CD4-positive, alpha-beta T cell treated with Interleukin-21 for 1 hour (primary cell): ENCODE measurements around the gene SLC25A20.

Experiments used
- DNase-seq: peaks from one replicate; pipeline ENCODE4 v3.0.0-alpha.2; 2020

SLC25A20 gene

GRCh38 chr3:48897460-48898376 lies 964 bp downstream of the SLC25A20 start:
- DNase-seq, result peak; percentile 11

- DNase-seq, result no peak
Observed at GRCh38 chr3:48896936-48897335, 1.7 kb downstream of the SLC25A20 start.

DNA sequence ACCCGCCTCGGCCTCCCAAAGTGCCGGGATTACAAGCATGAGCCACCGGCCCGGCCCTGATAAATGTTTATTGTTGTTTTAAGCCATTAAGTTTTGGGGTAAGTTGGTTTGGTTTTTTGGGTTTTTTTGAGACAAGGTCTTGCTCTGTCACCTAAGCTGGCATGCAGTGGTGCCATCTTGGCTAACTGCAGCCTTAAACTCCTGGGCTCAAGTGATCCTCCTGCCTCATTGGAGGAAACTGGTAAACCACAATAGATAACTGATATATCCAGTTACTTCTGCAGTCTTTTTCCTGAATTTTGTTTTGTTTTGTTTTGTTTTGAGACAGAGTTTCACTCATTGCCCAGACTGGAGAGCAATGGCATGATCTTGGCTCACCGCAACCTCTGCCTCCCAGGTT lies 4.2 kb downstream of the SLC25A20 start:
- DNase-seq, result no peak

- no peak for DNase-seq
Observed at GRCh38 chr3:48891606-48892005, 7.1 kb downstream of the SLC25A20 start.

- no peak for DNase-seq
Observed at GRCh38 chr3:48885753-48886152, 12.9 kb downstream of the SLC25A20 start.

DNA sequence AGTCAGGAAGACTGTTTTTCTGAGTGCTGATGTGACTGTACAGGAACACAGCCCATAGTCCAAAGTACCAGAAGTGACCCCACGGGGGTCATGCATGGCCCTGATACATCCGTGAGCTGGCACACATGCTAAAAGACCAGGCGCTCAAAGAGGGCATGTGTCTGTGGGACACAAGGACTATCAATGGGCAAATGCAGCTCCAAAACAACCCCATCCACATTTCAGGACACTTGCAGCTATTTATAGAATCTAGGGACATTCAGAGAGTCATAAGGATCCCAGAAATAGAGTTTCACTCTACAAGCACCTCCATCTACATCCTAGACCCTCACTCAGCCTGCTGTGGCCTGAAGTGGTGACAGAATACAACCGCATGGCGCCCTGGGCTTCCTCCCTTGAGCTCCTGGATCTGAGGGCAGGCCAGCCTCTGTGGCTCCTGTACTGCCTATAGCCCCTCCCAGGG lies 17.0 kb downstream of the SLC25A20 start:
- DNase-seq, result no peak

DNA sequence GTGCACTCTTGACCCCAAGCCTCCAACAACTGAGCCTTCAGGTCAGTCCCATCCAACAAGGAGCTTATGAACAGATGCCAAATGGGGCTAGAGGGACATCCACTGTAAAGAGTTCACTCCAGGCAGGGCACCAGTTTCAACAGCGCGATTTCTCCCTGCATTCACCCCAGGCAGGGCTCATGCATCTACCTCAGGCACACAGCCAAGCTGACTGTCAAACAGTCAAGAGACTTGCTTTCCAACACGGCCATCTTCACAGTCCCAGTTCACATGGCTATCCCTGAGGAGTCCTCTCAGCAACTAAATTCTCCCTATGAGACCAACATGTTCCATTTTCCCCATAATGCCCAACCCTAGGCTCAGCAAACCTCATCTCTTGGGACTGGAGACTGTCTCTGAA lies 17.7 kb downstream of the SLC25A20 start:
- DNase-seq, result no peak

- no peak for DNase-seq
Observed at GRCh38 chr3:48879994-48880377, 18.7 kb downstream of the SLC25A20 start.

GRCh38 chr3:48879307-48879993 lies 19.2 kb downstream of the SLC25A20 start:
- no peak for DNase-seq

DNA sequence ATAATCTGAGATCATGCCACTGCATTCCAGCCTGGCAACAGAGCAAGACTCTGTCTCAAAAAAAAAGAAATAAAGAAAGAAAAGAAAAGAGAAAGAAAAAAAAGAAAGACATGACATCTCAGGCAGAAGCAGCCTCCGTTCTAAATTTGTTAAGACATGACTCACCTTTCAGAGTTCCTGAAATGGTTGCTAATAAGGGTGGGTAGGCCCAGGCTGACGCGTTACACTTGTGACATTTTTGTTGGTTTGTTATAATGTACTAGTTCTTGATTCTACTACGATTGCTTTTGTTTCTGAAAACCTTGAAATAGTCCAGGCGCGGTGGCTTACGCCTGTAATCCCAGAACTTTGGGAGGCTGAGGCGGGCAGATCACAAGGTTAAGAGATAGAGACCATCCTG lies 21.0 kb downstream of the SLC25A20 start:
- no peak for DNase-seq

GRCh38 chr3:48863122-48863521 lies 35.6 kb downstream of the SLC25A20 start:
- DNase-seq, result no peak

- DNase-seq, result no peak
Observed at GRCh38 chr3:48859206-48859605, 39.5 kb downstream of the SLC25A20 start.

DNA sequence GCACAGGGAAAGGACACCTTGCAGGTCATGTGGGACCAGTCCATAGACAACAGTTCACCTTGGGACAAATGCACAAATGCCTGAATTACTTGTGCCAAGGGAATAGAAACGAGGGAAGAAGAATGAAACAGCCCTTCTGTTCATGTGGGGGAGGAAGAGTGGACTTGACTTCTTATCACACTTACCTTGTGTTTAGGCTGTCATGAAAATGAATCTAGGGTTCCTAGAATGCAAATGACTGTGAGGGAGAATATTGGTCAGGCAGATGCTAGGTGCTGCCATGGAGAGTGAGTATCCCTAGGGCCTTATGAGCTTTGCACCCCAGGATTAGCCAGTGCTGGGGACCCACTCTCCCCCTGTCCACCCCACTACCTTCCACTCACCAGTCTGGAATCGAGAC lies 40.0 kb downstream of the SLC25A20 start:
- no peak for DNase-seq

DNA sequence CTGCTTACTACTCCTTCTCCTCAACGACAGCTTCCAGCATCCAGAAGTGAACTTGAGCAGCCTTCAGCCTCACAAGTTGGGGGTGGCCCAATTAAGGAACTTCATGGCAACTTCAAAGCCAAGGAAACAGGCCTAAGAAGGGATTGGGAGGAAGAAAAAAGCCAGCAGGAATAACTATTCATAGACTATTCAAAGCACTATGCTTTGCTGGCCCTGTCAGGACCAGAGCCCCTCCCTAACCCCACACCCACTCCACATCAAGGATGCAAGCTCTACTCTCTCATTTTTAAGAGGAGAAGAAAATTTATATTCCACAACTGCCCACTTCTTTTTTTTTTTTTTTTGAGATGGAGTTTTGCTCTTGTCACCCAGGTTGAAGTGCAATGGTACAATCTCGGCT lies 41.0 kb downstream of the SLC25A20 start:
- DNase-seq, result no peak

- no peak for DNase-seq
Observed at GRCh38 chr3:48856469-48856868, 42.2 kb downstream of the SLC25A20 start.

DNA sequence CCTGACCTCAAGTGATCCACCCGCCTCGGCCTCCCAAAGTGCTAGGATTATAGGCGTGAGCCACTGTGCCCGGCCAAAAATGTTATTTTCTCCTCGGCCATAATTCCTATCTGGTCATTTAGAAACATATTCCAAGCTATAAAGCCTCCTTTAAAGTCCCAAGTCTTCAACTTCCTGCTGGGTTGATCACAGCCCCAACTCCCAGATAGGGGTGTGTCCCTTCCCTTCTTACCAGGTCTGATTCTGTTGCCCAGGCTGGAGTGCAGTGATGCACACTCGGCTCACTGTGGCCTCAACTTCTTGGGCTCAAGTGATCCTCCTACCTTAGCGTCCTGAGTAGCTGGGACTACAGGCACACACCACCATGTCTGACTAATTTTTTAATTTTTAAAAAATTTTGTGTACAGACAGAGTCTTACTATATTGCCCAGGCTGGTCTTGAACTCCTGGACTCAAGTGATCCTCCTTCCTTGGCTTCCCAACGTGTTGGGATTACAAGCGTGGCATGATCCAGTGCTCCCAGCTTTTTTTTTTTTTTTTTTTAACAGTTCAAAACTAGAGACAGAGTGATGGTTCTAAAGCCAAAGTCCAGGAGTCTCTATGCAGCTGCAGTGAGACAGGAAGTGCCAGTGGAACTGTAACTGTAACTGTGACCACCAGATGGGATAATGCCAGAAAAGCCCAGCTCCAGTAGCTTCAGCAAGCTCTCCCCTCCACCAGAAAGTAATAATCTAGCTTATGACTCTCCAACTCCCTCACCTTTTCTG lies 42.8 kb downstream of the SLC25A20 start:
- DNase-seq, result no peak

DNA sequence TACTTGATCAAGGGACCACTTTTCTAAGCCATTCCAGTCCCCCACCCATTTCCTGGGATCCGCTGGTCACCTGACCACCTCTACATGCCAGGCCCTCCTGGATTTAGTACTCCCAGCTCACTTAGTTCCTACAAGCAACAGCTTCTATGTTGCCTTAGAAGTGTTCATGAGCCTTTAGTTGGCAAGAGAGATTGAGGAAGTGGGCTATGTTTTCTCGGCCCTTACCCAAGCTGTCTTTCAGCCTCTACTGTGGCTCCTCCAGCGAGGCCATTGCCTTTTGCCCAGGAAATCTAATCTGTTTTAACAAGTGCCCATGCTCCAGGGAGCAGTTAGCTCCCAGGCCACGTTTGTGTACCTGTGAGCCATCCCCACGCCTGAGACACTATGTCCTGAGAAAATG lies 46.5 kb downstream of the SLC25A20 start:
- DNase-seq, result no peak

- no peak for DNase-seq
Observed at GRCh38 chr3:48851407-48851806, 47.3 kb downstream of the SLC25A20 start.

DNA sequence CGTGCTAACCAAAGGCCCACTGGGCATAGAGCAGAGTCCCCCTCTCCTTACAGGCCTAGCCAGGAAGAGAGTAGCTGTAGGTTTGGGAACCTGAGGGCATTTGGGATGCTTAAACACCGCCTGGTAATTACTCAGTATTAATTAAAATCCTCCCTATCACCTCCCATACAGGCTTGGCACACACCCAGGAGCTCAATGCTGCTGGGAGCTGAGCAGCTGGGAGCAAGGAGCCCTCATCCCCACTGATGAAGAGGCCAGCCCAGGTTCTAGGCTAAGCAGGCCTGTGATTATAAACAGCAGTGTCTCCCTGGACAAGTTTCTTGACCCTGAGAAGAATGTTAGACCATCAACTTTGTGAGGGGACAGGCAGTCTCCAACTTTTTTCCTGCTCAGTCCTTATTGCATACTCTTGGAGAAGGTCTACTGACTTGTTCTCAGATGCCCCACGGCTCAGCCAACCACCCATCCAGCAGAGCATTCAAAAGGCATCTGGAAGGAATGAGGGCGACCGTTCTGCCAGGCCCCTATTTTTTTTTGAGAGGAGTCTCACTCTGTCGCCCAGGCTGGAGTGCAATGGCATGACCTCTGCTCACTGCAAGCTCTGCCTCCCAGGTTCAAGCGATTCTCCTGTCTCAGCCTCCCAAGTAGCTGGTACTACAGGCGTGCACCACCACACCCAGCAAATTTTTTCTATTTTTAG lies 49.7 kb downstream of the SLC25A20 start:
- no peak for DNase-seq

DNA sequence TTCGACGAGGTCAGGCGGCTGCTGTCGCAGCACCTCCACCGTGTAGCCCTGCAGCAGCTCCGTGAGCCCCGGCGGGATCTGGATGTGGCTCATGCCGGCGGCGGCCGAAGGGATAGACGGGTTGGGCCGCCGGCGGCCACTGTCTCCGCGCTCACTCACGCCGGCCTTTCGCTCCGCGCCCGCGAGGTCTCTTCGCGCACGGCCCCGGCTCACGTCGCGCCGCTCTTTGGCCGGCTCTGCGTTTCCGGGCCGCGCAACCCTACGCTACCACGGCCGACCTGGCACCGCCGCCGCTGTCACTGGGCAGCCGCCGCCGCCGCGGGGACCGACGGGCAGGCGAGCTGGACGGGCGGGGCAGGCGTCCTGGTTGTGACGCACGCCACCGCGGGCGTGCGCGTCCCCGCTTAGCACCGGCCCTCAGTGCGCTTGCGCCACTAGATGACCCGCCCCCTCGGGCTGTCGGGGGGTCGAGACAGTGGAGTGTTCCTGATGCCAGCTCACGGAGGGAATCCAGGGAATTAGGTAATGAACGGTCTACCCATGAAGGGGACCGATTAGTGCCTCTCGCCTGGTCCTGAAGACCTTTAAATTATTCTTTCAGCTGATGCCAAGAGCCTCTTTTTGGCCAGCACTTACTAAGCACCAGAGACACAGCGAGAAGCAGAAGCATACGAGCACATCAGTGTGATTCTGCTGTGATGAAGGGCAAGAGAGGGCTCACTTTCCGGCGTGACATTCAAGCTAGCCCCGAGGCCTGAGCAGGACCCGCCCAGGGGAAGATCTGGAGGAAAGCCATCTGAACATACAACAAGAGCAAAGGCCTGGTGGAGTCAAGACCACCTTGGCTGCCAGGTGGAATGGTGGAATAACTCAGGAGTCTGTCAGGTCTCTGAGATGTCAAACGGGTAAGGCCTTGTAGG lies 50.9 kb downstream of the SLC25A20 start, which contains the start of gene PRKAR2A:
Gene PRKAR2A (minus strand): TSS at position 371 of the 920 bp plus-strand sequence. CDS start 278 bp downstream, at position 93.
- peak; percentile 88 for DNase-seq

DNA sequence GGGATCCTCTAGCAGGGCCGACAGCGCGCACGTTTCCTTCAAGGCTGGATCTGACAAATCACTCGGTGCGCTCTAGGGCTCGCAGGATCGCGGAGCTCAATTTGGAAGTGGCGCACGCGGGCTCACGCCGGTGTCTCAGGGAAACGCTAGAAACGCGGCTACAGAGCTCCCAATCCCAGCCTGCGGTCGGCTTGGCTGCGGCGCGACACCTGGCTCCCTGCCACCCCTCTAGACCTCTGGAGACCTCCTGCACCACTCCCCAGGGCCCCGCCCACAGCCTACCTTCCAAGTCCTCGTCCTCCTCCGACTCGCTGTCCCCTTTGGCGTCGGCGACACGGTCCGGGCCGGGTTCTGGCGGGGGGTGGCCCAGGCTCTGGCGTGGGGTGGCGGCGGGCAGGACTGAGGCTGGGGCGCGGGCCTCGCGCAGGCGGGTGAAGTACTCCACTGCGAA lies 51.6 kb downstream of the SLC25A20 start:
- peak; percentile 50 for DNase-seq
